H1 (cell line): ENCODE measurements around the gene SMU1. TPM values are rescaled to one million over a fixed set of nuclear protein-coding genes. Genes with fewer than 3 reads are reported as not detected.

Source experiments
- CTCF ChIA-PET: fragments of 300-600 bp; sonication (Branson Sonifier 250); formaldehyde crosslinking; loops from one replicate; lab custom pipeline; 2021; ENCODE audit not compliant: partially characterized antibody; lab: Charles Lee
- POLR2A ChIA-PET: fragments of 300-600 bp; sonication (Branson Sonifier 250); formaldehyde crosslinking; loops from one replicate; lab custom pipeline; 2021; ENCODE audit warnings: inconsistent platforms; ENCODE audit not compliant: partially characterized antibody; lab: Charles Lee
- DNase-seq, 2 experiments: peaks; one replicate each; pipeline versions ENCODE4 v3.0.0 to v3.0.0-alpha.2; 2010 to 2022; ENCODE audit warnings: low spot score in 2 of 2, low read depth in 1 of 2, mixed read lengths in 1 of 2
- FAIRE-seq: peaks from 2 replicates; lab custom pipeline; 2011; peaks lifted over from hg19 to GRCh38; lab: Jason Lieb, UNC
- H2AFZ ChIP-seq: 2 replicates; pipeline ENCODE4 v1.8.1; 2012; ENCODE audit warnings: low read length, inconsistent platforms
- H2AK5ac ChIP-seq: 2 replicates; pipeline ENCODE4 v1.6.1; 2013; ENCODE audit warnings: low read depth, low read length
- H2BK120ac ChIP-seq: replicated peaks from 2 replicates; pipeline ENCODE3; 2013; ENCODE audit warnings: low read depth, low read length, inconsistent platforms
- H2BK12ac ChIP-seq: 2 replicates; pipeline ENCODE4 v1.6.1; 2013; ENCODE audit warnings: low read depth, low read length
- H2BK15ac ChIP-seq: 2 replicates; pipeline ENCODE4 v1.6.1; 2013; ENCODE audit warnings: low read length
- H2BK20ac ChIP-seq: 2 replicates; pipeline ENCODE4 v1.6.1; 2013; ENCODE audit warnings: low read length
- H2BK5ac ChIP-seq: 2 replicates; pipeline ENCODE4 v1.6.1; 2013; ENCODE audit warnings: low read depth, low read length
- H3K14ac ChIP-seq: 2 replicates; pipeline ENCODE4 v1.6.1; 2013; ENCODE audit warnings: inconsistent platforms; ENCODE audit not compliant: insufficient read length
- H3K18ac ChIP-seq: 2 replicates; pipeline ENCODE4 v1.6.1; 2013; ENCODE audit warnings: low read length; ENCODE audit errors: extremely low read depth
- H3K23ac ChIP-seq: 2 replicates; pipeline ENCODE4 v1.6.1; 2013; ENCODE audit warnings: inconsistent platforms; ENCODE audit not compliant: insufficient read length
- H3K23me2 ChIP-seq: 2 replicates; pipeline ENCODE4 v1.6.1; 2013; ENCODE audit warnings: low read depth, low read length
- H3K27ac ChIP-seq: 2 replicates; pipeline ENCODE4 v1.6.1; 2011; ENCODE audit warnings: low read depth, low read length, inconsistent platforms
- H3K27me3 ChIP-seq, 4 experiments: replicated peaks in 1 of 4; 1 replicate in 1 of 4; 2 replicates in 3 of 4; pipeline versions ENCODE4 v1.6.1 to v1.8.1; 2011 to 2013; ENCODE audit warnings: low read length in 3 of 4, mild to moderate bottlenecking in 3 of 4, inconsistent platforms in 2 of 4, mixed read lengths in 2 of 4, moderate library complexity in 1 of 4; ENCODE audit not compliant: control insufficient read depth in 3 of 4, insufficient read depth in 3 of 4; ENCODE audit errors: extremely low read depth in 1 of 4
- H3K36me3 ChIP-seq, 4 experiments: 2 replicates each; pipeline versions ENCODE4 v1.6.1 to v1.8.1; 2011 to 2013; ENCODE audit warnings: mild to moderate bottlenecking in 4 of 4, low read length in 3 of 4, moderate library complexity in 2 of 4, control low read depth in 1 of 4, inconsistent platforms in 1 of 4; ENCODE audit not compliant: insufficient read depth in 4 of 4, control insufficient read depth in 2 of 4
- H3K4ac ChIP-seq: replicated peaks from 2 replicates; pipeline ENCODE3; 2013; ENCODE audit warnings: low read length, low read depth, mixed read lengths, inconsistent platforms; ENCODE audit not compliant: insufficient read length
- H3K4me1 ChIP-seq, 4 experiments: replicated peaks in 1 of 4; 1 replicate in 1 of 4; 2 replicates in 3 of 4; pipeline versions ENCODE4 v1.6.1 to v1.8.1; 2011 to 2013; ENCODE audit warnings: low read length in 3 of 4, inconsistent platforms in 2 of 4, mixed read lengths in 1 of 4; ENCODE audit not compliant: insufficient read depth in 4 of 4, control insufficient read depth in 3 of 4
- H3K4me2 ChIP-seq, 2 experiments: 2 replicates each; pipeline versions ENCODE4 v1.6.1 to v1.8.1; 2011 to 2013; ENCODE audit warnings: low read depth in 2 of 2, low read length in 2 of 2, control low read depth in 1 of 2, inconsistent platforms in 1 of 2, mild to moderate bottlenecking in 1 of 2; ENCODE audit not compliant: insufficient read depth in 1 of 2
- H3K4me3 ChIP-seq, 4 experiments: fragments of 200-600, 300-600 bp in 1 of 4; sonication (generic), shearing (Covaris generic), sonication (Bioruptor Twin) in 1 of 4; 2 replicates each; pipeline versions ENCODE4 v1.5.1 to v1.8.1; 2011 to 2016; ENCODE audit warnings: low read length in 4 of 4, low read depth in 3 of 4, control low read depth in 2 of 4, inconsistent platforms in 2 of 4, mild to moderate bottlenecking in 2 of 4, mixed read lengths in 1 of 4, moderate library complexity in 1 of 4; ENCODE audit not compliant: insufficient read depth in 2 of 4; ENCODE audit errors: extremely low read depth in 1 of 4
- H3K56ac ChIP-seq: replicated peaks from 2 replicates; pipeline ENCODE3; 2013; ENCODE audit warnings: low read depth, mild to moderate bottlenecking, mixed read lengths, low read length, inconsistent platforms; ENCODE audit not compliant: insufficient read length
- H3K79me1 ChIP-seq: 2 replicates; pipeline ENCODE4 v1.6.1; 2013; ENCODE audit warnings: low read depth, low read length, control low read depth
- H3K79me2 ChIP-seq, 2 experiments: 2 replicates each; pipeline versions ENCODE4 v1.6.1 to v1.8.1; 2012 to 2013; ENCODE audit warnings: low read length in 2 of 2, mild to moderate bottlenecking in 2 of 2, inconsistent platforms in 1 of 2; ENCODE audit not compliant: insufficient read depth in 2 of 2, control insufficient read depth in 1 of 2
- H3K9ac ChIP-seq, 4 experiments: replicated peaks in 1 of 4; 1 replicate in 1 of 4; 2 replicates in 3 of 4; pipeline versions ENCODE4 v1.6.1 to v1.8.1; 2011 to 2013; ENCODE audit warnings: low read depth in 3 of 4, low read length in 3 of 4, control low read depth in 2 of 4, mild to moderate bottlenecking in 2 of 4, moderate library complexity in 2 of 4, inconsistent platforms in 1 of 4; ENCODE audit errors: extremely low read depth in 1 of 4
- H3K9me3 ChIP-seq, 2 experiments: 2 replicates each; pipeline versions ENCODE4 v1.6.1 to v1.8.1; 2012 to 2013; ENCODE audit warnings: mild to moderate bottlenecking in 2 of 2, moderate library complexity in 2 of 2, control low read depth in 1 of 2, inconsistent platforms in 1 of 2, low read depth in 1 of 2, low read length in 1 of 2, mixed read lengths in 1 of 2; ENCODE audit not compliant: insufficient read depth in 2 of 2
- H4K20me1 ChIP-seq, 2 experiments: replicated peaks in 1 of 2; 2 replicates each; pipeline versions ENCODE3 to v1.8.1; 2011 to 2013; ENCODE audit warnings: inconsistent platforms in 2 of 2, low read length in 2 of 2, mild to moderate bottlenecking in 1 of 2; ENCODE audit not compliant: insufficient read depth in 2 of 2, control insufficient read depth in 1 of 2
- H4K5ac ChIP-seq: 2 replicates; pipeline ENCODE4 v1.6.1; 2013; ENCODE audit warnings: low read length, low read depth, mixed read lengths, inconsistent platforms; ENCODE audit not compliant: insufficient read length
- H4K8ac ChIP-seq: 2 replicates; pipeline ENCODE4 v1.8.0; 2013; ENCODE audit warnings: mild to moderate bottlenecking, moderate library complexity, low read length, inconsistent platforms; ENCODE audit not compliant: insufficient read depth; ENCODE audit errors: extremely low read depth
- H4K91ac ChIP-seq: replicated peaks from 2 replicates; pipeline ENCODE3; 2013; ENCODE audit warnings: low read length, mixed read lengths, inconsistent platforms; ENCODE audit not compliant: insufficient read length
- ASH2L ChIP-seq: fragments of 200-600, 300-600 bp; sonication (generic); IDR thresholded peaks from one replicate; pipeline ENCODE4 v1.7.1; 2017; ENCODE audit warnings: low read length
- MAFK ChIP-seq: IDR thresholded peaks from 2 replicates; pipeline ENCODE4 v1.6.1; 2012; ENCODE audit warnings: low read depth, mild to moderate bottlenecking, improper control_type of control experiment, low read length
- RAD21 ChIP-seq, 2 experiments: IDR thresholded peaks in 1 of 2; conservative IDR thresholded peaks in 1 of 2; 2 replicates each; pipeline ENCODE4 v1.6.1; 2011; ENCODE audit warnings: low read depth in 2 of 2, low read length in 2 of 2, improper control_type of control experiment in 1 of 2, inconsistent platforms in 1 of 2, mild to moderate bottlenecking in 1 of 2, moderate library complexity in 1 of 2
- SAP30 ChIP-seq: fragments of 300-600 bp; sonication (generic); IDR thresholded peaks from 2 replicates; pipeline ENCODE4 v1.7.1; 2012; ENCODE audit warnings: low read length, moderate library complexity, mild to moderate bottlenecking, inconsistent platforms; ENCODE audit not compliant: insufficient read depth, insufficient replicate concordance
- TAF1 ChIP-seq: IDR thresholded peaks from 2 replicates; pipeline ENCODE4 v1.6.1; 2011; ENCODE audit warnings: mild to moderate bottlenecking, low read depth, low read length
- YY1 ChIP-seq: IDR thresholded peaks from 2 replicates; pipeline ENCODE4 v1.6.1; 2011; ENCODE audit warnings: low read depth, mild to moderate bottlenecking, low read length
- WGBS, 2 experiments: shearing (Covaris generic) in 1 of 2; methylation state at CpG; one replicate each; pipeline versions ENCODE4 v1.1.6 to v1.1.7; 2013 to 2015; ENCODE audit warnings: low lambda C conversion rate in 2 of 2, mixed read lengths in 2 of 2, inconsistent platforms in 1 of 2, low coverage in 1 of 2, missing lambda C conversion rate in 1 of 2; ENCODE audit not compliant: insufficient replicate concordance in 2 of 2, insufficient coverage in 1 of 2, insufficient read length in 1 of 2; ENCODE audit errors: extremely low coverage in 1 of 2, missing lambda C conversion rate in 1 of 2; 5-methylcytosine and 5-hydroxymethylcytosine counted together
- polyA plus RNA-seq, 7 experiments: library from polyadenylated mRNA; depleted of rRNA in 3 of 7; stranded (reverse) in 5 of 7; unstranded in 2 of 7; fragments of >200 nt in 5 of 7; fragments of 200-250 nt in 2 of 7; gene quantifications; 1 replicate in 5 of 7; 2 replicates in 1 of 7; 4 replicates in 1 of 7; pipeline versions ENCODE4 v1.2.1 to v1.2.3, GENCODE V29; 2011 to 2013; ENCODE audit warnings: missing spikeins in 2 of 7, mixed read lengths in 2 of 7
- total RNA-seq: library from RNA; stranded (reverse); fragmentation: NEBNext Ultra II Directional; extraction: Animal tissue kit (Norgen Biotek cat#: 25700); gene quantifications from 2 replicates; pipeline ENCODE4 v1.2.1, GENCODE V29; 2021
- TF ChIP-seq, protein P1 (sequence below), 3 experiments: IDR thresholded peaks; 1 replicate in 2 of 3; 2 replicates in 1 of 3; pipeline versions ENCODE4 v1.5.1 to v1.6.1; 2011; ENCODE audit warnings: low read length in 3 of 3, mild to moderate bottlenecking in 3 of 3, inconsistent platforms in 2 of 3, low read depth in 1 of 3, moderate library complexity in 1 of 3; ENCODE audit not compliant: insufficient read depth in 1 of 3; ENCODE audit errors: control extremely low read depth in 1 of 3

SMU1 gene
- total and polyA plus RNA-seq, 2 of the 8 experiments (the other 6 are each of a cell fraction or from before 2014, with no cell fraction given): 8.4 to 26.0 TPM

DNA sequence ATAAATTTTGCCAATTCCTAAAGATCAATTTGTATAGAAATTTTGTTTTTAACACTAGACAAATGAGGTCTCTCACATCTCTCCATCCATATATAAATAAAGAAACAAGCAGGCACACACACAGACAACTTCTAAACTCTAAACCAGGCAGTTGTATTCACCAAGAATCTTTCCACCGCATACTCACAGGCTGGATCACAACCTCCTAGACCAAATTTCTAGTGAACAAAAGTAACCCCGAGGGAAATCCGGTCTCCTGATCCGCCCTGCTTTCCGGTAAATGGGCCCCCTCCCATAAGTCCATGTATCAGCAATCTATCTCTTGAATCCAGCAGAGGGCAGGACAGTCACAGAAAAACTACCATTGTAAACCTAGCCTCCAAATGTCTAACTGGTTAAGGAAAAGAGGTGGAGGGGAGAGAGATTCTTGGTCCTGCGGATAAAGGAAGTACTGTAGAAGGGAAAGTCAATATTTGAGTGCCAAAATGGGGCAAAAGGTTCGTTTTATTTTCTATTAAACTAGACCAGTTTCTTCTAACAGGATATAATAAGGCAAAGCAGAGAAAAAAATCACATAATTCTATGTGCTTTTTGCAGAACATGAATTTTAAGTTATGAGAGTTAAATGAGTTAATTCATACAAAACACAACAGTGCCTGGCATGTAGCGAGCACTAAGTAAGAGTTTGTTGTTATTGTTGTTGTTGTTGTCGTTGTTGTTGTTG lies 4.8 kb upstream of the SMU1 start:
- Histone ChIP-seq H4K20me1 (no peaks in the 10 kb centered on the region), H4K5ac (no peak overlapping the region), H3K56ac (no peak overlapping the region), H3K9me3 (peaks cover 4 to 13% of the 10 kb centered on the region in 2 experiments; a peak in 2 of 4 replicates), H3K4me1 (no peaks in the 10 kb centered on the region; a peak in 1 of 7 replicates), H3K36me3 (no peaks in the 10 kb centered on the region), H2BK15ac (no peak overlapping the region), H2BK120ac (no peak overlapping the region), H3K79me2 (peaks cover 0 to 2% of the 10 kb centered on the region in 2 experiments; a peak in 3 of 4 replicates), H2BK12ac (no peak overlapping the region), H2BK5ac (no peak overlapping the region), H2AK5ac (no peak overlapping the region), H3K23me2 (no peaks in the 10 kb centered on the region), H4K8ac (no peak overlapping the region), H3K14ac (no peak overlapping the region), H3K9ac (no peak overlapping the region), H3K23ac (no peak overlapping the region), H3K4ac (no peak overlapping the region), H3K4me2 (peak overlapping the region in 1 of 2 experiments; percentile 43; a peak in 3 of 4 replicates), H2AFZ (peak overlapping the region; percentile 70), H3K79me1 (no peaks in the 10 kb centered on the region), H3K18ac (no peak overlapping the region), H3K27ac (no peak overlapping the region), H2BK20ac (no peak overlapping the region), H4K91ac (no peak overlapping the region), H3K27me3 (no peaks in the 10 kb centered on the region), H3K4me3 (peak overlapping the region in 1 of 4 experiments; percentile 42; a peak in 2 of 8 replicates)
- TF ChIP-seq, protein P1, sequence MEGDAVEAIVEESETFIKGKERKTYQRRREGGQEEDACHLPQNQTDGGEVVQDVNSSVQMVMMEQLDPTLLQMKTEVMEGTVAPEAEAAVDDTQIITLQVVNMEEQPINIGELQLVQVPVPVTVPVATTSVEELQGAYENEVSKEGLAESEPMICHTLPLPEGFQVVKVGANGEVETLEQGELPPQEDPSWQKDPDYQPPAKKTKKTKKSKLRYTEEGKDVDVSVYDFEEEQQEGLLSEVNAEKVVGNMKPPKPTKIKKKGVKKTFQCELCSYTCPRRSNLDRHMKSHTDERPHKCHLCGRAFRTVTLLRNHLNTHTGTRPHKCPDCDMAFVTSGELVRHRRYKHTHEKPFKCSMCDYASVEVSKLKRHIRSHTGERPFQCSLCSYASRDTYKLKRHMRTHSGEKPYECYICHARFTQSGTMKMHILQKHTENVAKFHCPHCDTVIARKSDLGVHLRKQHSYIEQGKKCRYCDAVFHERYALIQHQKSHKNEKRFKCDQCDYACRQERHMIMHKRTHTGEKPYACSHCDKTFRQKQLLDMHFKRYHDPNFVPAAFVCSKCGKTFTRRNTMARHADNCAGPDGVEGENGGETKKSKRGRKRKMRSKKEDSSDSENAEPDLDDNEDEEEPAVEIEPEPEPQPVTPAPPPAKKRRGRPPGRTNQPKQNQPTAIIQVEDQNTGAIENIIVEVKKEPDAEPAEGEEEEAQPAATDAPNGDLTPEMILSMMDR (IDR thresholded peaks at IDR 0.05; ENCODE audit: control extremely low read depth in 1 of 3, insufficient read depth in 1 of 3, low read depth in 1 of 3, low read length in 3 of 3): peak; percentile 25 to 83 (median 77)
- TF ChIP-seq ASH2L (no peak), TAF1 (0 out of 2 replicates have a peak, but pooled peaks have one; percentile 21), RAD21 (IDR thresholded peaks at IDR 0.05 in 1 of 2, conservative IDR thresholded peaks at IDR 0.05 in 1 of 2; ENCODE audit: low read depth in 2 of 2, low read length in 2 of 2) (peak; percentile 92 to 95), MAFK (peak; percentile 10; the same call in 1 of the 2 replicates), SAP30 (no peak), YY1 (0 out of 2 replicates have a peak, but pooled peaks have one; percentile 47)
- CTCF ChIA-PET: interaction anchor here (0.6 to 3.1 kb wide), 4 partner anchors 28 to 145 kb away, joined by 3 to 26 read pairs (median 14); no protein-coding TSS in a partner anchor
- FAIRE-seq: peak; percentile 74
- POLR2A ChIA-PET: interaction anchor here (1.0 kb wide), 1 partner anchor 147 kb away, joined by 3 read pairs; no protein-coding TSS in a partner anchor
- peak in 1 of 2 experiments; percentile 34 for DNase-seq
- WGBS, 2 experiments: 28% methylated on average over 9 of the region's 9 CpGs; no CpG with 5 or more reads in 1 of the 2 experiments
